ENCODE data around the gene EHMT1. TPM values are rescaled to one million over a fixed set of nuclear protein-coding genes. Genes with fewer than 3 reads are reported as not detected.

Gene EHMT1
- total and polyA plus RNA-seq, 2 of the 13 experiments (the other 11 are each of a cell fraction or from before 2014, with no cell fraction given): 23.0 to 27.1 TPM

GRCh38 chr9:137812356-137813023, 193.7 kb downstream of the EHMT1 start:
- FAIRE-seq: no peak
- DNase-seq (ENCODE audit: low spot score): no peak
- intact Hi-C loops (cut with micrococcal nuclease; ENCODE audit: unreplicated experiment) (no loop called here), in situ Hi-C loops (cut with HindIII; ENCODE audit: extremely low pct_ligation_motif_present, low pct_unique_long_range_greater_than_20kb) (no loop called here)
- POLR2A ChIA-PET: no interaction called here
- no peak overlapping the region for H3K9ac ChIP-seq (ENCODE audit: insufficient read depth, low read depth, low read length)
- CTCF ChIA-PET (ENCODE audit: low intra/inter-chr PET ratio, low total read pairs): no interaction called here
- H3K36me3 ChIP-seq (replicated peaks in 1 of 2; ENCODE audit: control insufficient read depth in 1 of 2, insufficient read depth in 2 of 2, low read length in 2 of 2): peaks cover 25 to 37% of the 10 kb centered on the region in 2 experiments; a peak in 4 of 5 replicates
- H3K27ac ChIP-seq (ENCODE audit: extremely low read length, insufficient read depth, low read length): no peak overlapping the region
- H3K4me2 ChIP-seq (ENCODE audit: low read depth, low read length): no peak overlapping the region
- no peak overlapping the region for H2AFZ ChIP-seq (ENCODE audit: low read length)
- no peaks in the 10 kb centered on the region for H3K4me1 ChIP-seq (ENCODE audit: insufficient read depth, low read length)
- H3K79me2 ChIP-seq (ENCODE audit: insufficient read depth, low read length): no peaks in the 10 kb centered on the region
- H3K9me3 ChIP-seq (ENCODE audit: low read length): no peaks in the 10 kb centered on the region
- no TSS peak for BruUV-seq (replicated peaks)
- no peak overlapping the region for H3K4me3 ChIP-seq (replicated peaks in 1 of 3; ENCODE audit: insufficient read depth in 1 of 3, low read depth in 2 of 3, low read length in 3 of 3)
- no peaks in the 10 kb centered on the region for H4K20me1 ChIP-seq (ENCODE audit: insufficient read depth, low read length)
- H3K27me3 ChIP-seq (ENCODE audit: control insufficient read depth in 1 of 2, insufficient read depth in 2 of 2, low read length in 2 of 2): no peaks in the 10 kb centered on the region
- TF ChIP-seq SAFB2 (CRISPR knock-in tag; IDR thresholded peaks at IDR 0.05; ENCODE audit: borderline replicate concordance, low read depth) (no peak), AGO1 (IDR thresholded peaks at IDR 0.05; ENCODE audit: low read depth, low read length, poor library complexity, severe bottlenecking) (no peak), ZNF550 (CRISPR knock-in tag; IDR thresholded peaks at IDR 0.05; ENCODE audit: borderline replicate concordance) (no peak), AGO2 (optimal IDR thresholded peaks at IDR 0.05; ENCODE audit: low read depth, low read length) (no peak), HMGA1 (CRISPR knock-in tag; conservative IDR thresholded peaks at IDR 0.05) (no peak), TCF7 (IDR thresholded peaks at IDR 0.05; ENCODE audit: low read depth) (no peak), EZH2 (conservative IDR thresholded peaks at IDR 0.05; ENCODE audit: low read depth, low read length) (no peak), ONECUT2 (CRISPR knock-in tag; IDR thresholded peaks at IDR 0.05) (no peak), ZBTB7B (CRISPR knock-in tag; IDR thresholded peaks at IDR 0.05) (no peak), RARA (CRISPR knock-in tag; IDR thresholded peaks at IDR 0.05) (no peak), NFAT5 (CRISPR knock-in tag; IDR thresholded peaks at IDR 0.05) (no peak), ZNF484 (CRISPR knock-in tag; IDR thresholded peaks at IDR 0.05; ENCODE audit: borderline replicate concordance, low read depth) (no peak)
- TF ChIP-seq, protein P1, sequence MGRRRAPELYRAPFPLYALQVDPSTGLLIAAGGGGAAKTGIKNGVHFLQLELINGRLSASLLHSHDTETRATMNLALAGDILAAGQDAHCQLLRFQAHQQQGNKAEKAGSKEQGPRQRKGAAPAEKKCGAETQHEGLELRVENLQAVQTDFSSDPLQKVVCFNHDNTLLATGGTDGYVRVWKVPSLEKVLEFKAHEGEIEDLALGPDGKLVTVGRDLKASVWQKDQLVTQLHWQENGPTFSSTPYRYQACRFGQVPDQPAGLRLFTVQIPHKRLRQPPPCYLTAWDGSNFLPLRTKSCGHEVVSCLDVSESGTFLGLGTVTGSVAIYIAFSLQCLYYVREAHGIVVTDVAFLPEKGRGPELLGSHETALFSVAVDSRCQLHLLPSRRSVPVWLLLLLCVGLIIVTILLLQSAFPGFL (CRISPR knock-in tag; IDR thresholded peaks at IDR 0.05): no peak
- TF ChIP-seq, protein P2, sequence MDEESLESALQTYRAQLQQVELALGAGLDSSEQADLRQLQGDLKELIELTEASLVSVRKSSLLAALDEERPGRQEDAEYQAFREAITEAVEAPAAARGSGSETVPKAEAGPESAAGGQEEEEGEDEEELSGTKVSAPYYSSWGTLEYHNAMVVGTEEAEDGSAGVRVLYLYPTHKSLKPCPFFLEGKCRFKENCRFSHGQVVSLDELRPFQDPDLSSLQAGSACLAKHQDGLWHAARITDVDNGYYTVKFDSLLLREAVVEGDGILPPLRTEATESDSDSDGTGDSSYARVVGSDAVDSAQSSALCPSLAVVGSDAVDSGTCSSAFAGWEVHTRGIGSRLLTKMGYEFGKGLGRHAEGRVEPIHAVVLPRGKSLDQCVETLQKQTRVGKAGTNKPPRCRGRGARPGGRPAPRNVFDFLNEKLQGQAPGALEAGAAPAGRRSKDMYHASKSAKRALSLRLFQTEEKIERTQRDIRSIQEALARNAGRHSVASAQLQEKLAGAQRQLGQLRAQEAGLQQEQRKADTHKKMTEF (CRISPR knock-in tag; IDR thresholded peaks at IDR 0.05): no peak
- ATAC-seq: no peak
- 99% methylated on average over 9 of the region's 9 CpGs for WGBS (ENCODE audit: low lambda C conversion rate)

Data from HepG2 (cell line).